A673 (cell line): ENCODE measurements around the gene ANAPC16.

Experiments used
- EZH2 ChIP-seq: fragments of 200-600 bp; sonication (generic); IDR thresholded peaks from 2 replicates; pipeline ENCODE4 v1.6.1; 2017; ENCODE audit warnings: borderline replicate concordance, low read depth, mild to moderate bottlenecking, mixed read lengths, antibody characterized with exemption, low read length; ENCODE audit not compliant: poor library complexity, severe bottlenecking
- TF ChIP-seq, protein P1 (sequence below): fragments of 300-800, 200-600 bp; sonication (generic); conservative IDR thresholded peaks from 2 replicates; pipeline ENCODE4 v1.5.1; 2017; ENCODE audit warnings: low read depth, mild to moderate bottlenecking, antibody characterized with exemption, low read length, moderate library complexity, mixed read lengths

- TF ChIP-seq, protein P1, sequence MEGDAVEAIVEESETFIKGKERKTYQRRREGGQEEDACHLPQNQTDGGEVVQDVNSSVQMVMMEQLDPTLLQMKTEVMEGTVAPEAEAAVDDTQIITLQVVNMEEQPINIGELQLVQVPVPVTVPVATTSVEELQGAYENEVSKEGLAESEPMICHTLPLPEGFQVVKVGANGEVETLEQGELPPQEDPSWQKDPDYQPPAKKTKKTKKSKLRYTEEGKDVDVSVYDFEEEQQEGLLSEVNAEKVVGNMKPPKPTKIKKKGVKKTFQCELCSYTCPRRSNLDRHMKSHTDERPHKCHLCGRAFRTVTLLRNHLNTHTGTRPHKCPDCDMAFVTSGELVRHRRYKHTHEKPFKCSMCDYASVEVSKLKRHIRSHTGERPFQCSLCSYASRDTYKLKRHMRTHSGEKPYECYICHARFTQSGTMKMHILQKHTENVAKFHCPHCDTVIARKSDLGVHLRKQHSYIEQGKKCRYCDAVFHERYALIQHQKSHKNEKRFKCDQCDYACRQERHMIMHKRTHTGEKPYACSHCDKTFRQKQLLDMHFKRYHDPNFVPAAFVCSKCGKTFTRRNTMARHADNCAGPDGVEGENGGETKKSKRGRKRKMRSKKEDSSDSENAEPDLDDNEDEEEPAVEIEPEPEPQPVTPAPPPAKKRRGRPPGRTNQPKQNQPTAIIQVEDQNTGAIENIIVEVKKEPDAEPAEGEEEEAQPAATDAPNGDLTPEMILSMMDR: no peak
- no peak for TF ChIP-seq EZH2
These were observed 32.8 kb downstream of the ANAPC16 start for GRCh38 chr10:72248468-72249151.
